A549 (cell line): ENCODE results near the gene CEP192. TPM values are rescaled to one million over a fixed set of nuclear protein-coding genes. Genes with fewer than 3 reads are reported as not detected.

Source experiments
- ATAC-seq, 2 experiments: fragments of 200-7000 bp in 1 of 2; fragments of >200 bp in 1 of 2; cut with Nextera tagmentation in 1 of 2; cut with Tn5 transposase in 1 of 2; 3 replicates each; pipeline versions ENCODE4 v1.8.0 to v1.9.1; 2018 to 2020; ENCODE audit warnings: mild to moderate bottlenecking in 1 of 2, moderate library complexity in 1 of 2
- CTCF ChIA-PET: fragments of 300-600 bp; sonication (Branson Sonifier 250); formaldehyde crosslinking; extraction: SDS; loops from one replicate; lab custom pipeline; 2021; ENCODE audit warnings: antibody characterized with exemption, inconsistent platforms; lab: Yijun Ruan, JAX
- POLR2A ChIA-PET: fragments of 350-600 bp; formaldehyde crosslinking; extraction: SDS; loops from one replicate; lab custom pipeline; 2021; ENCODE audit warnings: antibody characterized with exemption, inconsistent platforms; lab: Yijun Ruan, JAX
- DNase-seq, 2 experiments: peaks; one replicate each; pipeline versions ENCODE4 v3.0.0 to v3.0.0-alpha.2; 2011 to 2016; ENCODE audit warnings: low read depth in 1 of 2, low spot score in 1 of 2
- FAIRE-seq: peaks from 2 replicates; lab custom pipeline; 2011; peaks lifted over from hg19 to GRCh38; lab: Jason Lieb, UNC
- H3K27ac ChIP-seq, 2 experiments: fragments of >200 bp; sonication (Bioruptor Twin); formaldehyde crosslinking; 3 replicates each; pipeline ENCODE4 v1.5.1; 2016 to 2017
- H3K4me1 ChIP-seq: fragments of >200 bp; sonication (Bioruptor Twin); formaldehyde crosslinking; 3 replicates; pipeline ENCODE4 v1.6.1; 2016
- H3K4me2 ChIP-seq: fragments of >200 bp; sonication (Bioruptor Twin); formaldehyde crosslinking; 3 replicates; pipeline ENCODE4 v1.6.1; 2016
- H3K4me3 ChIP-seq: fragments of >200 bp; sonication (Bioruptor Twin); formaldehyde crosslinking; 3 replicates; pipeline ENCODE4 v1.5.1; 2016
- H3K9me3 ChIP-seq: fragments of >200 bp; sonication (Bioruptor Twin); formaldehyde crosslinking; 3 replicates; pipeline ENCODE4 v1.6.1; 2016
- ATOH8 ChIP-seq: fragments of 250-450 bp; sonication (Bioruptor Pico); IDR thresholded peaks from 2 replicates; pipeline ENCODE4 v1.5.0; 2020; ENCODE audit warnings: low read depth, mild to moderate bottlenecking, moderate library complexity
- BHLHE40 ChIP-seq: IDR thresholded peaks from 2 replicates; pipeline ENCODE4 v1.6.1; 2012; ENCODE audit warnings: low read depth, low read length, inconsistent platforms
- CBX8 ChIP-seq: fragments of 200-600 bp; sonication (generic); IDR thresholded peaks from 2 replicates; pipeline ENCODE4 v1.6.1; 2016
- CHD2 ChIP-seq: fragments of 150-350 bp; IDR thresholded peaks from 2 replicates; pipeline ENCODE4 v1.6.1; 2014; ENCODE audit warnings: low read length; ENCODE audit not compliant: partially characterized antibody
- CTCF ChIP-seq: fragments of >200 bp; sonication (Bioruptor Twin); formaldehyde crosslinking; IDR thresholded peaks from 3 replicates; pipeline ENCODE4 v1.5.1; 2016
- E2F6 ChIP-seq: IDR thresholded peaks from 2 replicates; pipeline ENCODE4 v1.6.1; 2012; ENCODE audit warnings: low read depth, borderline replicate concordance
- FOSL2 ChIP-seq, 2 experiments: fragments of 450-650 bp in 1 of 2; fragments of >200 bp in 1 of 2; sonication (Bioruptor Twin) in 1 of 2; formaldehyde crosslinking; IDR thresholded peaks; 2 replicates each; pipeline versions ENCODE4 v1.5.0 to v1.6.1; 2016 to 2020; ENCODE audit warnings: mild to moderate bottlenecking in 1 of 2, moderate library complexity in 1 of 2
- FOXS1 ChIP-seq: fragments of 250-450 bp; sonication (Bioruptor Pico); IDR thresholded peaks from 2 replicates; pipeline ENCODE4 v1.5.0; 2020; ENCODE audit warnings: mild to moderate bottlenecking, moderate library complexity
- GATA3 ChIP-seq: IDR thresholded peaks from 2 replicates; pipeline ENCODE4 v1.6.1; 2012; ENCODE audit warnings: borderline replicate concordance
- HES2 ChIP-seq: fragments of >200 bp; sonication (Bioruptor Twin); formaldehyde crosslinking; IDR thresholded peaks from 2 replicates; pipeline ENCODE4 v1.6.1; 2016
- HMGXB4 ChIP-seq: fragments of 250-450 bp; sonication (Bioruptor Pico); IDR thresholded peaks from 2 replicates; pipeline ENCODE4 v1.5.0; 2021; ENCODE audit warnings: mild to moderate bottlenecking, moderate library complexity, borderline replicate concordance
- HOXB13 ChIP-seq: fragments of 250-450 bp; sonication (Bioruptor Pico); IDR thresholded peaks from 2 replicates; pipeline ENCODE4 v1.5.0; 2020; ENCODE audit warnings: low read depth, mild to moderate bottlenecking, moderate library complexity
- JUN ChIP-seq, 2 experiments: fragments of >200 bp; sonication (Bioruptor Twin); formaldehyde crosslinking; IDR thresholded peaks; 2 replicates in 1 of 2; 3 replicates in 1 of 2; pipeline ENCODE4 v1.6.1; 2016 to 2017
- KDM5A ChIP-seq: fragments of 200-600 bp; sonication (generic); IDR thresholded peaks from 2 replicates; pipeline ENCODE4 v1.6.1; 2016; ENCODE audit warnings: antibody characterized with exemption, mild to moderate bottlenecking
- MAFK ChIP-seq: fragments of 450-650 bp; IDR thresholded peaks from 2 replicates; pipeline ENCODE4 v1.6.1; 2014; ENCODE audit not compliant: partially characterized antibody
- NPAS2 ChIP-seq: fragments of 250-450 bp; sonication (Bioruptor Pico); IDR thresholded peaks from 2 replicates; pipeline ENCODE4 v1.8.0; 2022; ENCODE audit warnings: mild to moderate bottlenecking, moderate library complexity, borderline replicate concordance
- POLR2A ChIP-seq: IDR thresholded peaks from 2 replicates; pipeline ENCODE4 v1.6.1; 2012; ENCODE audit warnings: mild to moderate bottlenecking, low read length
- POLR2AphosphoS2 ChIP-seq: conservative IDR thresholded peaks from 2 replicates; pipeline ENCODE4 v1.6.1; 2012; ENCODE audit warnings: low read length, improper control_type of control experiment, inconsistent platforms
- RAD21 ChIP-seq, 2 experiments: fragments of >200 bp in 1 of 2; sonication (Bioruptor Twin) in 1 of 2; formaldehyde crosslinking in 1 of 2; IDR thresholded peaks in 1 of 2; conservative IDR thresholded peaks in 1 of 2; 2 replicates in 1 of 2; 3 replicates in 1 of 2; pipeline ENCODE4 v1.6.1; 2012 to 2018; ENCODE audit warnings: inconsistent platforms in 1 of 2
- RCOR1 ChIP-seq: fragments of 150-350 bp; IDR thresholded peaks from 2 replicates; pipeline ENCODE4 v1.6.1; 2014; ENCODE audit warnings: antibody characterized with exemption, low read length, low read depth
- SMC3 ChIP-seq: fragments of >200 bp; sonication (Bioruptor Twin); formaldehyde crosslinking; IDR thresholded peaks from 3 replicates; pipeline ENCODE4 v1.6.1; 2018; ENCODE audit warnings: inconsistent platforms
- TFCP2L1 ChIP-seq: fragments of 250-450 bp; sonication (Bioruptor Pico); IDR thresholded peaks from 2 replicates; pipeline ENCODE4 v1.5.0; 2021; ENCODE audit warnings: mild to moderate bottlenecking
- TP53 ChIP-seq: fragments of 250-450 bp; sonication (Bioruptor Pico); IDR thresholded peaks from 2 replicates; pipeline ENCODE4 v1.5.0; 2021; ENCODE audit warnings: mild to moderate bottlenecking, moderate library complexity
- ZNF302 ChIP-seq: fragments of 250-450 bp; sonication (Bioruptor Pico); IDR thresholded peaks from 2 replicates; pipeline ENCODE4 v1.9.0; 2021; ENCODE audit warnings: inconsistent platforms, mild to moderate bottlenecking, moderate library complexity
- WGBS: methylation state at CpG from one replicate; pipeline ENCODE4 v1.1.6; 2017; ENCODE audit errors: missing lambda C conversion rate; 5-methylcytosine and 5-hydroxymethylcytosine counted together
- polyA plus RNA-seq, 4 experiments: library from polyadenylated mRNA; depleted of rRNA in 3 of 4; stranded (reverse); fragments of >200 nt; fragmentation: RNase III in 1 of 4; extraction: RNeasy Plus Mini Kit Qiagen cat#74134 plus additional on column Dnase treatment in 1 of 4; gene quantifications; 2 replicates in 3 of 4; 3 replicates in 1 of 4; pipeline ENCODE4 v1.2.3, GENCODE V29; 2011 to 2017

Gene CEP192
- polyA plus RNA-seq, 2 of the 4 experiments (the other 2 are of a cell fraction), result 8.9 to 21.1 TPM

GRCh38 chr18:13151656-13152055, 160.5 kb downstream of the CEP192 start:
- H3K27ac ChIP-seq, result no peak overlapping the region
- POLR2A ChIA-PET, result no interaction called here
- TF ChIP-seq TP53 (CRISPR knock-in tag) (no peak), TFCP2L1 (no peak)
- H3K4me3 ChIP-seq, result no peak overlapping the region
- H3K4me1 ChIP-seq, result no peaks in the 10 kb centered on the region
- no peak overlapping the region for H3K4me2 ChIP-seq
- FAIRE-seq, result no peak
- ATAC-seq, result no peak
- WGBS, result 72% methylated on average over 5 of the region's 5 CpGs
- DNase-seq, result no peak
- no peaks in the 10 kb centered on the region for H3K9me3 ChIP-seq
- CTCF ChIA-PET, result no interaction called here

- POLR2A ChIA-PET, result no interaction called here
- peaks cover 3% of the 10 kb centered on the region; the same call in 1 of the 3 replicates for H3K9me3 ChIP-seq
- FAIRE-seq, result no peak
- CTCF ChIA-PET, result interaction anchor here (0.6 to 2.0 kb wide), 6 partner anchors 19 to 556 kb away, joined by 3 to 6 read pairs (median 5); no protein-coding TSS in a partner anchor
- 35% methylated on average over 1 of the region's 1 CpG for WGBS
- H3K27ac ChIP-seq, result no peak overlapping the region
- H3K4me2 ChIP-seq, result no peak overlapping the region
- TF ChIP-seq POLR2AphosphoS2, result no peak
- no peak for TF ChIP-seq MAFK
- TF ChIP-seq JUN (IDR thresholded peaks at IDR 0.05), result no peak
- no peak for TF ChIP-seq E2F6
- no peak for TF ChIP-seq FOSL2 (IDR thresholded peaks at IDR 0.05)
- no peak for TF ChIP-seq FOSL2 (CRISPR knock-in tag; IDR thresholded peaks at IDR 0.05)
- TF ChIP-seq CHD2, result no peak
- no peak for TF ChIP-seq GATA3
- TF ChIP-seq HMGXB4 (CRISPR knock-in tag), result no peak
- TF ChIP-seq ATOH8 (CRISPR knock-in tag), result no peak
- TF ChIP-seq TFCP2L1, result no peak
- TF ChIP-seq KDM5A, result no peak
- TF ChIP-seq HES2, result no peak
- no peak for TF ChIP-seq ZNF302 (CRISPR knock-in tag)
- TF ChIP-seq CBX8, result no peak
- TF ChIP-seq NPAS2, result no peak
- TF ChIP-seq RCOR1, result no peak
- no peak for TF ChIP-seq POLR2A
- TF ChIP-seq HOXB13 (CRISPR knock-in tag), result no peak
- TF ChIP-seq BHLHE40, result no peak
- DNase-seq, result no peak
- ATAC-seq, result no peak
- no peaks in the 10 kb centered on the region for H3K4me1 ChIP-seq
- H3K4me3 ChIP-seq, result no peak overlapping the region
These were observed 167.3 kb downstream of the CEP192 start for GRCh38 chr18:13158428-13158827.

GRCh38 chr18:13159579-13159978, 168.4 kb downstream of the CEP192 start:
- Histone ChIP-seq H3K27ac (no peak overlapping the region), H3K4me3 (no peak overlapping the region), H3K9me3 (peaks cover 3% of the 10 kb centered on the region; the same call in 1 of the 3 replicates), H3K4me2 (no peak overlapping the region), H3K4me1 (no peaks in the 10 kb centered on the region)
- WGBS, result 37% methylated on average over 5 of the region's 5 CpGs
- ChIA-PET POLR2A (no interaction called here), CTCF (interaction anchor here (0.6 to 2.0 kb wide), 16 partner anchors 11 to 434 kb away, joined by 3 to 6 read pairs (median 3); no protein-coding TSS in a partner anchor)
- FAIRE-seq (no peak), DNase-seq (peak; percentile 40 to 59), ATAC-seq (peak in 1 of 2 experiments; percentile 62; a peak in 2 of 6 replicates)
- TF ChIP-seq FOXS1 (CRISPR knock-in tag) (no peak), JUN (IDR thresholded peaks at IDR 0.05) (no peak), CTCF (peak; percentile 52; the same call in 2 of the 3 replicates), MAFK (peak; percentile 41), SMC3 (peak; percentile 48; the same call in 2 of the 3 replicates), RAD21 (conservative IDR thresholded peaks at IDR 0.05 in 1 of 2, IDR thresholded peaks at IDR 0.05 in 1 of 2) (peak; percentile 34 to 48; a peak in 3 of 5 replicates)
